Activated T-cell treated with anti-CD3 and anti-CD28 coated beads for 4 hours (primary cell): ENCODE measurements around the gene ME2.
A peak's percentile ranks its signal among the peaks of the same experiment; 100 is the strongest.
"Not testable (repeated sequence)": the region's sequence is repeated elsewhere in the genome, so short reads cannot be mapped to it uniquely, and the experiment has no call there.

Source experiments
- DNase-seq: peaks from one replicate; pipeline ENCODE4 v3.0.0-alpha.2; 2020

Gene ME2

DNA sequence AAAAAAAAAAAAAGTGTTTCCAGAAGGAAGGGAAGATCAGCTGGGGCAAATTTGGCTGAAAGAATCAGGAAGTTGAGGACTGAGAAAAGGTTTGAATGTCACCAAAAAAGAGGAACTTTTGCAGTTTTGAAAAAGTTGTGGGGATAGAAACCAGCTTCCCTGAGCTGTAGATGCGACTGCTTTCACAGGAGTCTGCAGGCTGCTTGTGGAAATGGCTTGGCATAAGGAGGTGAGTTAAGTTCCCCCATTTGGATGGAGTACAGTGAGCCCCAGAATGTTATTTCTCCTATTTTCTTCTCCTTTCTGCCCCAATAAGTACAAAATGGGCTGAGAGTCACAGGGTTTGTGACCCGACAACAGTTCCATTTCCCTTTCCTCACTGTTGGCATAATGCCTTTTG is 16.5 kb upstream of the ME2 start:
- no peak for DNase-seq

DNA sequence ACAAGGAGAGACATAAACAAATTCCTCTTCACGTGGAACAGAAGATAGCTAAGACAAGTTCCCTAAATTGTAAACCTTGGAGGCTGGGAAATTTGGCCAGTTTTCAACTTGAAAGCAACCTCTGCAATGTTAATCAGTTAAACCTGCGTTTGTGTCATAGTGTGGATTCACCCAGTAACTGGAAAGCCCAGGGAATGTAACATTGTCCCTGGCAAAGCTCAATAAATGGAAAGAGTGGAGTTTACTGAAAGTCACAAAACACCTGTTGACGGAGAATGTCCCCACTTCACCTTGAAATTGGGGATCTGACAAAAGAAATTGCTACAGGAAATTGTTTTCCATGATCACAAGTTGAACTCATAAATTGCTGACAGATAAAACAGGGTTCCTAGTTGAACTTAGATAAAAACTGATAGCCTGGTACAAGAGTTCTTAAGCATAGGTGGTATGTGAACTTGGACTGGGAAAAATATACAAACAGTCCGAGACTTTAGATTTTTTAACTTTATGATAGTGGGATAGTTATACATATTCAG is 15.0 kb upstream of the ME2 start:
- DNase-seq: no peak

DNA sequence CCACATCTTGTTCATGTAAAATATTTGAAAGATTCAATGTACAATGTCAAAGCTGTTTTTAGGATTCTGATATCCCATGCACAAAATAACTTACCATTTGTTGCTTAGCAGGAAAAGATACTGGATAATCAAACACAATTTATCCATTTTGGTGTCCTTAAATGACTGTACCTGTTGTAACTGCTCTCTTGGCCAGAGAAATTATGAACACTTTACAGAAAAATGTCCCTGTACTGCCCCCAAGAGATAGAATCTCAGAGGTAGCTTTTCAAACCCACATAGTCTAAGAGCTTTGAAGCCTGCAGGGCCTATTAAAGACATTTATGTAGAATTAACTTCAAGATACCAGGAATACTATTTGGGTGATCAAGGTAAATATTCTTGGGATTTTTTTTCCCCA is 12.2 kb upstream of the ME2 start:
- no peak for DNase-seq

DNA sequence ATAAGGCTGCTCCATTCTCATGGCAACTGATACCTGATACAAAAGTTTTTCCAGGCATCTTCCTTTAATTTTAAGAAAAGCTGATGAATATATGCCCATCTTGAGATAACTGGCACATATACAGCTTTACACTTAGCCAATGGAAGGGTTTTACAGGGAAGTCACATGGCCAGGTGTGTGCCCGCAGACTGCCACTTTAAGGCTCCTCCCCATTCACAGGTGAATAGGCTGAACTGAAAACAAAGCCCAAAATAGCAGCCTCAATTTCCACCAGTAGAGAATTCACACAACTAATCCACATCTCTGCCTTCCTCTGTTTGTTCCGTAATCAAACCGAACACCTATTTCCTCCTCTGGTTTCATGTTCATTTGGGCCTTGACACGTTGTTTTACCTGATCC is 9.8 kb upstream of the ME2 start:
- no peak for DNase-seq

DNA sequence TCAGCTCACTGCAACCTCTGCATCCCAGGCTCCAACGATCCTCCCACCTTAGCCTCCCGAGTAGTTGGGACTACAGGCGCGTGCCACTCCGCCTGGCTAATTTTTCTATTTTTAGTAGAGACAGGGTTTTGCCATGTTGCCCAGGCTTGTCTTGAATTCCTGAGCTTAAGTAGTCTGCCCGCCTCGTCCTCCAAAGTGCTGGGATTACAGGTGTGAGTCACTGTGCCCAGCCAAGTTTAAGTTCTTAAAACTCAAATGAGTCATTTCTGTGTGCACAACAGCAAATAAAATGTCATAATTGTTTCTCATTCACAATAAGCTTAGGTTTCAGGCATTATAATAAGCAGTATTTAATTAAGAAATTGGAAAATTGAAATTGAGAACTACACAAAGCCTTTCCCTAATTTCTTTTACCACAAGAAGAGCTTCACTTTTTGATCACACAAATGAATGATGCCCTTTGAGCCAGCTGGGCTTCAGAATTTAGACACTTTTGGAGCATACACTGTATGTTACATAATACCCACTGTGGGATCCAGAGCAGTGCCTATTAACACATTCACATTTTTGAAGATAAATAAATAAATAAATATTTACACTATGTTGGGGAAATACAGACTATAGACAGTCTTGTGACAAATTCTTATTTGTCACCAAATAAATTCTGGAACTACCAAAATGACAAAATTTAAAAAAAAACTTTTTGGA is 8.6 kb upstream of the ME2 start:
- DNase-seq: no peak

DNA sequence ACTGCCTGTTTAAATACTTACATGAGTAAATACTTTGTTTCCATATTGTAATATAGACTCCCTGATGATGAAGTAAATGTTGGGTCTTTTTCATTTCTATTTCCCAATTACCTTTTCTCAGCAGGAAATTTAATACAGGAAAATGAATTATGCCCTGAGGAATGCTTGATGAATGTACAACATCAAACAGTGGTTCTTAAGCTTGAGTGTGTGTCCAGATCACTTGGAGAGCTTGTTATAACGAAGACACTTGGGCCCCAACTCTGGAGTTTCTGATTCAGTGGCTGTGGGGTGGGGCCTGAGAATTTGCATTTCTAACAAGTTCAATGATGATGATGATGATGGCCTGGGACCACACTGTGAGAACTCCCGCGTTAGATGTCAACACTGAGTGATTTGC is 7.1 kb upstream of the ME2 start:
- DNase-seq: no peak

DNA sequence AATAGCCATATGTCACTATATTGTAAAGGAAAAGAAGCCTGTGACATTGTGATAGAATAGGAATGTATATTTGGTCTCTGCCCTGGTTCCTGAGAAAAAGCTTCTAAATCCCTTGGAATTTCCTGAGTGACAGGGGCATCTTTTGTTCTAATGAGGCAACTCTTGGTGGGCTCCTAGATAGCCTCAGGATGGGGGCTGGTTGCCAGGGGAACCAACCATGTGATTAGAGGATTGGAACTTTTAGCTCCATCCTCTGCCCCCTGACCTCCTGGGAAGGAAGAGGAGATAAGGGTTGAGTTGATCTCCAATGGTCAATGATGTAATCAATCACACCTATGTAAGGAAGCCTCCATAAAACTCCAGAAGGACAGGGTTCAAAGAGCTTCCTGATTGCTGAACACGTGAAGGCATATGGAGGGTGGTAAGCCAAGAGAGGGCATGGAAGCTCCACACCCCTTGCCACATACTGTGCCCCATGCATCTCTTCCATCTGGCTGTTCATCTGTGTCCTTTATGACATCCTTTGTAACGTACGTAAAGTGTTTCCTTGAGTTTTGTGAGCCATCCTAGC is 2.9 kb upstream of the ME2 start:
- DNase-seq: no peak

DNA sequence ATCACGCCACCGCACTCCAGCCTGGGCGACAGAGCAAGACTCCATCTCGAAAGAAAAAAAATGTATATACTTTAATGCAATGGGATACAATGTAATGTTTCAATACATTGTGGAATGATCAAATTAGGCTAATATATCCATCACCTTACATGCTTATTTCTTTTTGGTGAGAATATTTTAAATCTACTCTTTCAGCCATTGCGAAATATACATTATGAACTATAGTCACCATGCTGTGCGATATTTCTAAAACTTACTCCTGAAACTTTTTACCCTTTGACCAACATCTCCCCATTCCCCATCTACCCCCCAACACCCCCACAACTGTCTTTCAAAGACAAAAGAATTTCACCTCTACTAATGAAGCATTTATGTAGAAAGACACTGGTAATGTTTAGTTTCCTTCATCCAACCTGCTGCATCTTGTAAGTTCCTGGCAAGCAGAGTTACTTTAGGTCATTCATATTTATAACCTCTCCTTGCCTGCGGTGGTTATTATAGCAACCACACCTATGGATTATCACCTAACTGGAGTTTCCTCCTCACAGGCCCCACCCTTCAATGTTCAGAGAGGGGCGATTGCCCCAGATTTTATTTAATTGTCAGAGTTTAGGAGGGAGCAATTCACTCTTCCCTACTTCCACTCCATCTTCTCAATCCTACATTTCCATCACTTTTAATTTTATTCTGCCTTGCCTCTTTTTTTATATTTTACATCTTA is 1.2 kb upstream of the ME2 start:
- no peak for DNase-seq

DNA sequence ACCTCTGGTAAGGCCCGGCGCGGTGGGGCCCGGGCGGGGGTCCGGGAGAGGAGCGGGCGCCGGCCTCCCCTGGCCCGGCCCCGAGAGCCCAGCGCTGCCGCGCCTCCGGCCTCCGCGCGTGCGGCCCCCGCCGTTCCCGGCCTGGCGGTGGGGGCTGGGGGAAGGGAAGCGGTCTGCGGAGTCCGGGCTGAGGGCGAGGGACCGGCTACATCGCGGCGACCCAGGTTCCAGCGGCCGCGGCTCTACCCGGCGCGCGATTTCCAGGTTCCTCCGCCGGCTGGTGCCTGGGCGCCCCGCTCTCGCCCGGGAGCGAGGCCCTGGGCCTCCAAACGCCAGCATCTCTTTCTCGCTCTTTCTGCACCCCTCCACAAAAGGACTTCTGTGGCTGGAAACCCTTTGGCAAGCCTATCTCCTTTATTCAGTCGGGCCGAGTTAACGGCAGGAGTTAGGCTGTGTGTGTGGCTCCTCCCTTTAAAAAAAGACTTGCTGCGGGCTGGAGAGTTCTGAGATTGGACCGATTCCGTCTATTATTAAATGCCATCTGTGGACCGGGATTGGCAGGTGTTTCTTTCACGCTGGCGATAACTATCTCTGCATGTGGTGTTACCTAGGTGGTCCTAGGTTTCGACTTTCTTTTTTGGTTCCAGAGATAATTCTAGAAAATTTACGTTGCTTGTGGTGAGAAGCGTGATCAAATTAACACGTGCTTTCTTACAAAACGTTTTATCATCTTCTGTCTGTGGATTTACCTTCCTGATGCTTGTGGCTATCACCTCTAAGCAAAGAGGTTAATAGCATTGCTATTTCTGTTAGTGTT is 592 bp downstream of the ME2 start:
- peak; percentile 20 for DNase-seq

DNA sequence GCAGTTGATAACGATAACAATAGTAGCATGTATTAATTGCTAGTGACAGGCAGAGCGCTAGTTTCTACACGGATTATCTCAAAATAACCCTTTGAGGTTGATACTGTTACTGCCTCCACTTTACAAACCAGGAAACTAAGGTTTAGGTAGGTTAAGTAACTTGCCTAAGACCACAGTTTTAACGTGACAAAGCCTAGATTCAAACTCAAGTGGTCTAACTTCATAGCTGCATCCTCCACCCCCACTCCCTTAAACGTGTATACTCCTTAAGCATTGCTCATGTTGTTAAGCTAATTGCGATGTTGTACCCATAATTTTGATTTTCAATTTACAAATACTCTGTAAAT is 1.2 kb downstream of the ME2 start:
- no peak for DNase-seq

DNA sequence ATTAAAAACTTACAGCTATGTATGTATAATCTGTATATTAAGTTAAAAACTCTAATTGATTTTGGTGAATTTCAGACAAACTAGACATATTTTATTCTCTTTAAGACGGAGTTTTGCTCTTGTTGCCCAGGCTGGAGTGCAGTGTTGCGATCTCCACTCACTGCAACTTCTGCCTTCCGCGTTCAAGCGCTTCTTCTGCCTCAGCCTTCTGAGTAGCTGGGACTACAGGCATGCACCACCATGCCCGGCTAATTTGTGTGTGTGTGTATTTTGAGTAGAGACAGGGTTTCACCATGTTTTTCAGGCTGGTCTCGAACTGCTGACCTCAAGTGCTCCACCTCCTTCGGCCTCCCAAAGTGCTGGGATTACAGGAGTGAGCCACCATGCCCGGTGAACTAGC is 2.0 kb downstream of the ME2 start:
- not testable (repeated sequence) for DNase-seq

DNA sequence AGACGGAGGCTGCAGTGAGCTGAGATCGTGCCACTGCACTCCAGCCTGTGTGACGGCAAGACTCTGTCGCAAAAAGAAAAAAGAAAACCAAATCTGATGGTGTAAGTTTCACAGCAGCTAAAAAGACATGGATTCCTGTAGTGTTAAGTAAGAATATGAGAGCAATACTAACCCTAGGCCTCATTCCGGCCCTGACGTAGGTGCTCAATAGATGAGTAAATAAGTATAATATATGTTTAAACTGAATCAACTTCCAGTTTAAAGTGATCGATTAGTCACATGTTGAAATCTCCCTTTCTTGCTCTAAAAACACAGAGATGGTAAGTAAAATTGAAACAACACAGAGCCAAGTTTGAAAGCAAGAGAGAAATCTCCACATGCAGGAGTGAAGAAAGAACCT is 8.0 kb downstream of the ME2 start:
- no peak for DNase-seq

DNA sequence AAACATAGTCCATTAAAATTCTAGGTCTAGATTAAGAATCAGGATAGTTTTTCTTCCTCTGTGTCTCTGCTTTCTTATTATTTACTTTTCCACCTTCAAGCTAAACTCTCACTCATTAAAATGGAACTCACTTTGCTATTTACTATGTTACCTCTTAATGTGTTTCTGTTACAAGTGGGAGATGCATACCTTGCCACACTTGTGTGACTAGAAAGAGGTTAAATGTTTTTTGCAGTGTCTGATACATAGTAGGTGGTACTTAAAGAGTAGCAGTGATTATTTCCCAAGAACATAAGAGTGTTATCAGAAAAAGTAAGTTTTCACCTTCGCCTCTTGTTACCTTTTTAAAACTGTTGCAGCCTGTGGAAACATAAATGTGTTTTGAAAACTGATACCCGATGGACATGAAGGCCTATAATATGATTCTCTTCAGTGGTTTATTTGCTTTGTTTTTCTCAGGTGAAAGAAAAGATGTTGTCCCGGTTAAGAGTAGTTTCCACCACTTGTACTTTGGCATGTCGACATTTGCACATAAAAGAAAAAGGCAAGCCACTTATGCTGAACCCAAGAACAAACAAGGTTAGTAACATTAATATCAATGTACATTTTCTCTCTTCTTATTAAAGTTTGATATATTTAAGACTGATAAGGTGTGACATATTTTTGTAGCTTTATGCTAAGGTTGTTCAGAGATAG is 16.6 kb downstream of the ME2 start:
- DNase-seq: no peak

DNA sequence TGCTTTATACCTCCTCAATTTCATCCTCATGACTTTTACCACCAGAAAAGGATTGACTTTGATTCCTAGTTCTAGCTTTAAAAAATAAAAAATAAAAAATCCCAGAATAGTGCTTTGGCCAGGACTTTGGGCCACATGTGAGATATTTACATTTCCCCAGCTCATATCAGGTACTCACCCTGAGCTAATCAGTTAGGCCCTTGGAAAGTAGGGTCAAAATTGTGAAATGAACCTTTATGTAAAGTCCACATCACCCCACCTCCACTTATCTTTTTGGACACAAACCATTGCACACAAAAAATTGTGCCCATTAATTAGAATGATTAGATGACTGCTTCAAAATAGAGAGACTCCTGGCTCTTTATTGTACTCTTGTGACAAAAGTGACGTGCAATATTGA is 17.2 kb downstream of the ME2 start:
- DNase-seq: no peak

DNA sequence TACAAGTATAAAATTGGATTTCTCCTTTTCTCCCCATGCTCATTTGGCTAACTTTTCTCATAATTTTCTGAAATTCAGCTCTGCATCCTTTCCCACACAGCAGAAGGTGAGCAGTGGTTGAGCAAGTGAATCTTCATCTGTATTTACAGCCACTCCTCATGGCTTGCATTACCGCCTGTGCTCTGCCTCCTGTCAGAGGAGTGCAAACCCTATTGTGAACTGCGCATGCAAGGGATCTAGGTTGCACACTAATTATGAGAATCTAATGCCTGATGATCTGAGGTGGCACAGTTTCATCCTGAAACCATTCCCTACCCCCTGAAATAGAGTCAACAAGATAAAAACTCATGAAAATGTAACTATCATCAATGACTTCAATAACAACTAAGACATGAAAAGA is 20.0 kb downstream of the ME2 start:
- no peak for DNase-seq

DNA sequence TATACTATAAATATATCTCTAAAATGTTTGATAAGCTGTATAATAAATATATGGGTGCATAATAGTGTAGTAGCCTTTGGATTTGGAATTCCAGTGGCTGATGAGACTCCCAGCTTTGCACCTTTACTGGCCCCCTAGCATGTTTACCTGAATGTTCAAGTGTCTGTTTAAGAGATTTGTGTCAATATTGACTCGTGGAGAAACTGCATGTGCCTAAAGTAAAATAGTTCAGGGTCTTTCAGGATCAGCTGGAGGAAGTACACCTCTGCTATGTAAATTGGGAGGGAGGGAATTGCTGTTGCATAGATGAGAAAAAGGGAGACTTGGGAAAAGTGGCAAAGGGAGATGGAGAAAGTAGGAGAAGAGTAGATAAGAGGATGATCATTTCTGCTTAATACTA is 23.9 kb downstream of the ME2 start:
- no peak for DNase-seq

DNA sequence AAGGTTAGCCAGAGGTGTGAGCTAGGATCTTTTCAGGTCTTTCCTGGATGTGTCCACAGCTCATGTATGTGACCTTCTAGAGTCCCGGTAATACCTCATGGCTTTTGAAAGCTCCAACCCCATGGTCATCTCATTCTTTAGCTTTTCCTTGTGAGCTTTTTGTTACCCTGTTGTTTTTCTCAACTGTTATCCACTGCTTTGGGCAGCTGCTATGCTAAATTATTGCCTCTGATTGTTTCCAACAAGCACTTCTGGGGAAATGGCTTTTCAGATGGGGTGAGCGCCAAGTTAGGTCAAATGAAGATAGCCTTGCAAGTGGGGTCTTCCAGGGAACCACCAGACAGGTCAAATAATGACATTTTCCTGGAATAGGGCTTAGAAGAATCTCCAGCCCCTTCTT is 27.9 kb downstream of the ME2 start:
- DNase-seq: no peak

DNA sequence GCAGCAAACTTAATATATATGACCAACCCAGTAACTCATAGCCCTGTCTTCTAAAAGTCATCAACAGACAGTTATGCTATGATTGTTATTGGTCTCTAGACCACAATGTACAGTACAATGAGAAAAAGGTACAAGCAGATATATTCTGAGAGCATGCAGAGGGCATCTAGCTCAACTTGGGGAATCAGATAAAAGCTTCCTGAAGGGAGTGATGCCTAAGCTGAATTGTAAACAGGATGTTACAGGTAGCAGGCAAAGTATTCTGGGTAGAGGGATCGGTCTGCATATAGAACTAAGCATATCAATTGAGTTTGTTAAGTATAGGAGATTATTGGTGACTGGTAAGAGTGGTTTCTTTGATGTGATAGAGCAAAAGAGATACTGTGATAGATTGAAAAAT is 30.3 kb downstream of the ME2 start:
- DNase-seq: no peak

DNA sequence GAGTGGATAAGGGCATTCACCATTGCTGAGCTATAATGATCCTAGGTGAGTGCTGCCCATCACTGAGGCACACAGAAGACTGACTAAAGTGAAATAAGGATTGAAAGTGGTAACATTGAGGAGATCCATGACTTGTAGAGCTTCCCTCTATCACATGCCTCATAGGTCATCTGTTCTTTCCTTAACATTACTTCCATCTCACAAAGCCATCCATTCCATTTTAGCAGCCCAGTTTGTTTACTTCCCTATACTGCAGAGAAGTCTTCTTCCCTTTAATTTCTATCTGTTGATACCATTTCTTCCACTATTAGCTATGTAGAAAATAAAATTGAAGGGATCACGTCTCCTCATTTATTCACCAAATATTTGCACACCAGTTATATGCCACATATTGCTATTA is 32.1 kb downstream of the ME2 start:
- no peak for DNase-seq

DNA sequence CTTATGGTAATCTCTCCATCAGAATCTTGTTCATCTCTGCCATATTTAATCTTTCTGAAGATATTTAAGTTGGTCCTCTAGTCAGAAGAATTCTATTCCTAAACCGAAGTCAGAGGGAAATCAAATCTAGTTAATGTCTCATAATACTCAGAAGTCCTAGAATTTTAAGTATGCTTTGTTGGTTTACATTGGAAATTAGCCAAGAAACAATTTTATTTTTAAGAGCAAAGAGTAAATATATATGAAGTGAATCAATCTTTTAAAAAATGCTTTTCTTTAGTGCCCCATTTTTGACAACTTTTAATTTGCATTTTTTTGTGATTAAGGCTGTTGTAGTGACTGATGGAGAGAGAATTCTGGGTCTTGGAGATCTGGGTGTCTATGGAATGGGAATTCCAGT is 38.1 kb downstream of the ME2 start:
- DNase-seq: no peak

DNA sequence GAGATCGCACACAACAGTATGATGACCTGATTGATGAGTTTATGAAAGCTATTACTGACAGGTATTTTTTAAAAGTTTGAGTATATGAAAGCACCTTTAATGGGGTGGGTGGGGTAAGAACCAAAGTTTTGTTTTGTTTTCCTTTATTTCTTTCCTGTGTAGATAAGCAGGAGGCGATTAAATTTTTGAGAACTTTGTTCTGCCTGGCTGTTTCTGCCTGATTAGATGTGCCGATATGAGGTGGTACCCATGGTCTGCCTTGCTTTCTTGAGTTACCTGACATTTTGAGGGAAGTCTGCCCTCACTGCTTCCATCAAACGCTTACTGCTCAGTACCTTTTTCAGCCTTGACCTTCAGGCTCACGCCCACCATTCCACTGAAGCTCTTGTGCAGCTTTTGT is 39.2 kb downstream of the ME2 start:
- no peak for DNase-seq

DNA sequence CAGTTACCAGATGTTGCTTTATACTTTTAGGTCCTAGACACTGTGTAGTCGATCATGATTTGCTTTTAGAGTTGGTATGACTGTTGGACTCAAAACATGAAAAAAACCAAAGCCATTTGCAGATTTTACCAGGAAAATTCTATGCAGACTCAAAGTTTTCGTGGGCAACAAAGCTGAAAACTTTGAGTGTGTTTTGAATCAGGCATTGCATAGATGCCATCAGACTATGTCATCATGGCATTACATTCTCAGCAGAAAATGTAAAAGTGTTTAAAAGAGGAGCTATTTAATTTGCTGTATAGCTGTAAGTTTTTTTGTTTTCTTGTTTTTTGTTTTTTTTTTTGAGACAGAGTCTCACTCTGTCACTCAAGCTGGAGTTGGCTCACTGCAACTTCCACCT is 45.5 kb downstream of the ME2 start:
- no peak for DNase-seq

DNA sequence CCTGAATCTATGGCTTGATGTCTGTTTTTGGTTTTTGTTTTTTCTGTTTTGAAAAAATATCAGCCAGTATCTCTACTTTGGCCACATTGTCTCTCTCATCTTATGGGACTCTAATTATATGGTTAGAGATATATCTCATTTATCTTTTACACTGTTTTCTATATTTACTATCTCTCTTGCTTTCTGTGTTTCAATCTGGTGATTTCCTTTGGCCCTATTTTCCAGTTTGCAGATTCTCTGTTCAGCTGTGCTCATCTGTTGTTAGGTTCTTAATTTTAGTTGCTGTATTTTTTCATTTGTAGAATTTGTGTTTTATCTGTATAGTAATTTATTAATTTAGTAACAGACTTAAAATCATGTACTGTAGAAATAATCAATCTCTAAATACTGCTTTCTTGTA is 47.6 kb downstream of the ME2 start:
- DNase-seq: no peak
